Inferior parietal cortex (tissue), 1 donor: Measurements from ENCODE around the gene PCGF3.
"Not testable (repeated sequence)": the region's sequence is repeated elsewhere in the genome, so short reads cannot be mapped to it uniquely, and the experiment has no call there.

Experiments
- DNase-seq: peaks from one replicate; pipeline ENCODE4 v3.0.0-alpha.2; 2016; ENCODE audit errors: extremely low spot score

The PCGF3 gene

DNA sequence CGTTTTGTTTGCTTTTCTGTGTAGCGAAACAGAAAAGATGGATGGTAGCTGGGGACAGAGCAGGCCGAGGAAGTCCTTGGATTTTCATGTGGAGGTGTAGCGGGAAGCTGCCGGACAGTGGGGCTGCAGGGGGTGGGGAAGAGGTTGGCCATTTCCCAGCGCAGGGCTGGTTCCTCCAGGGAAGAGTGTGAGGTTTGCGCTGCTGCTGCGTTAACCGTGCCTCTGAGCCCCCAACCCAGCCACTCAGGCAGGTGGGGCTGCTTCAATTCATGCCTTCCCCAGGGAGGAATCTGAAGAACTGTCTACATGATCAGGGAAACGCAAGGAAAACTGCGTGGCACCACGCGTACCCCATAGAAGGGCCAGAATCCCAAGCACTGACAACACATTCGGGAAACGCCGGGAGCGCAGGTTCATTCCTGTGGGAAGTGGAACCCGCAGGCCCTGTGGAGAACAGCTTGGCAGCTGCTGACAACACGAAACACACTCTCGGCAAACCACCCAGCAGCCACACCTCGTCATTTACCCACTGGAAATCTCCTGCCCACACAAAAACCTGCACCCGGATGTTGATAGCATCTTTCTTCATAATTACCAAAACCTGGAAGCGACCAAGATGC, 57.7 kb downstream of the PCGF3 start:
- DNase-seq: no peak

DNA sequence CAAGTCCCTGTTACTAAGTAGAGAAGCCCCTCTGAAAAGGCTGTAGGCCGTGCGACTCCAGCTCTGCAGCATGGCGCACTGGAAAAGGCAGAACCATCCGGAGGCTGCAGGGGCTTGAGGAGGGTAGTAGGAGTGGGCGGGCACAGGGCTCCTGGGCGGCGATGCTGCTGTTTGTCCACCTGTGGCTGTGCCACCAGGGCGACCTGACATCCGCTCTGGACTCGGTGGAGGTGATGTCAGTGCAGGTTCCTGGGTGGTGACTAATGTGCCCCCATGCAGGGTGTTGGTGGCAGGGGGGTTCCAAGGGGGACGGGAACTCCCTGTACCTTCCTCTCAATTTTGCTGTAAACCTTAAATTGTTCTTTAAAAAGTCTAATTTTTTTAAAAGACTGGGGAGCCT, 58.3 kb downstream of the PCGF3 start:
- no peak for DNase-seq

DNA sequence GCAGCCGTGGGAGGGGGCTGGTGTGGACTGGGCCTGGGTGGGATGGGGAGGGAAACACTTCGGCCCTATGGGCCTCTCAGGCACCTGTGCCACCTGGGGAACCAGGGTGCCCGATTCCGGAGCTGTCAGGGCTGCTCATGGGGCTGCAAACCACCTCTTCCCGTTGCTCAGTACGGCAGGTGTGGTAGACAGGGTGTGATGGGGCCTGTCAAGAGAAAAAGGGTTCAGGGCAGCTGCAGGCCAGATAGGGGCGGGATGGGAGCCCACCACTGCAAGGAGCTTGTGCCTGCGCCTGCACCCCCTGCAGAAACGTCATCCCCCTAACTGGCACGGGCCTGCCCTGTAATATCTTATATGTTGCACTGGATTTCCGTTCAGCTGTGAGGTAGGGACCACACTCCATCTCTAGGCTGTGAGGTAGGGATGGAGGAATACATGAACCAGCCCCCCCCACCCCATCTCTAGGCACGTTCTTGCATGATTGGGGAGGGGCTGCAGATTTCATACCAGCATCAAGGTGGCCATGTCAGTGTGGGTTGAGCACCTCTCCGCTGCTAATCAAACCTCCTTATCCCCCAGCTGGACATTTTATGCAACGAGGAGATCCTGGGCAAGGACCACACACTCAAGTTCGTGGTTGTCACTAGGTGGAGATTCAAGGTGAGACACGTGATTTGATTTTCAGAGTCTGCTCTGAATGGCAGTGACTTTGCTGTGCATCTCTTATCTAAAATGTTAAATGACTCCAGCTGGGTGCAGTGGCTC, 59.0 kb downstream of the PCGF3 start:
- no peak for DNase-seq

DNA sequence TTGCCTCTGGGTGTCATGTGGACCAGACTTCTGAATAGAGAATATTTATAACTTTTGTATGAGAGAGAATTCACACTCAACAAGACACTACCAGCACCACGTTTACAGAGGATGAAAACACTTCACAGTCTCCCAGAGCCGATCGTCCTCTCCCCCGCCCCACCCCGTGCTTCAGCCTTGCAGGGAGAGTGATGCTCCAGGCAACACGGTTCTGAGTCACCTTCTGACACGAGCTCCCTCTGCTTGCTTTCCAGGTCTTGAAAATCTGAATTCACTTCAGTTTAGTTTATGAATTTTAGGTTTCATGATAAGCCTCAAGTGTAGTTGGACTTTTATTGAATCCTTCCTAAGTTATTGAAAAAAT, 60.5 kb downstream of the PCGF3 start:
- no peak for DNase-seq

DNA sequence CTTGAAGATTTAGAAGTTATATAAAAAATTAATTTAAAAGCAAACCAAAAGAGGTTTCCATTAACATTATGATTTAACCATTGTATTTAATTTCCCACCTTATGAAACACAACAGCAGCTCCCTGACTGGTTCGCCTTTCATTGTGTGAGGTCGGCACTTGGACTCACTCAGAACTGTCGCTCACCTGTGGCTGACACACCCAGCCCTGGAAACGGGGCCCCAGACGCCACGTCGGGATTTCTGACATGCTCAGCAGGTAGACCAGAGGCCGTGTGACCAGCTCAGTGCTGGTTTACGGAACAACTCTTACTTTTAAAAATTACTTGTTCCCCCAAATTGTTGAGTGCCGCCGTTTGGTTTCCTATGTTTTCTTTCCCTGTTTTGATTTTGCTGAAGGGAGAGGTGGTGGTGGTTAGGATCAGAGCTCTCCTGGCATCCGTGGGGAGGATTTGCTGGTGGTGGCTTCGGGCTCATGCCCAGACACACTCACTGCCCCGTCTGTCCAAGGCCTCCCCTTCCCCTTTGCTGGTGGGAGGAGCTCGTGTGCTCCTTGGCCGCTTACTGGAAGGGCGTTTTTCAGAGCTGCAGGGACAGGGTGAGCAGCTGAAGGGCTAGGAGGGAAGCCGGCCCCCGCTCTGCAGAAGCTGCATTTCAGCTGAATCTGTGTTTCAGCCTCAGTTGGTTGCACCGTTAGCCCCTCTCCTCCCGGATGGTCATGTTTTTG, 61.1 kb downstream of the PCGF3 start:
- DNase-seq: no peak

DNA sequence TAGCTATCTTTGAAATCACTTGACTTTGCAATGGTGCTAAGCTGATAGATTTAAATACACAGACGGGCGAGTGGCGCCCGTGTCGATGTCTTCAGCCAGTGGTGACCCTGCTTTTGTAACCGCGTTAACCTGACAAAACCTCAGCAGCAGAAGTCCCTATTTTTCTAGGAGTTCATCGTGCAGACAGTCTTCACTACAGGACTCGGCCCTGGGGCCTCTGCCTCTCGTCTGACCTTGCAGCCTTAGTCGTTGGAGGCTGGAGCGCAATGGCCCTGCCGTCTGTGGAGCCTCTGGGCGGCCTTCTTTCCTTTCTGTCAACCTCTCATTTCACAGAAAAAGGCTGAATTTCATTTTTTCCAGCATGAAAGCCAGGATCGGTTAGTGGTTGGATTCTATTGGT, 62.4 kb downstream of the PCGF3 start:
- DNase-seq: no peak

DNA sequence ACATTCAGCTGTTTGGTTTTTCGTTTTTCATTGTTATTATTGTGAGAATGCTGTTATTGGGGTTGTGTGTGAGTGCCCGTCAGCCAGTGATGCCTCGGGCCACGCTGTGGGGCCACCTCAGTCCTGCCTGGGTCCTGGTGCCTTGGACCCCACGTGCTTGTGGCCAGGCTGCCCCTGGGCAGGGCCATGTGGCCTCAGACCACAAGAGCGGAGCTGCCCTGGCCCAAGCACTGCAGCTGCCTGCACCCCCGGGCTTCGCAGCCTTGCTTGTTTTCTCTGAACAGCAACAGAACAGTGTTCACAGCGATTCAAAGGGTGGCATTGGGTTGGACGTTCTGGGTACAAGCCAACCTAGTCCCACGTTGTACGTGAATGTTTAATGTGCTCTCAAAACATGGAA, 63.4 kb downstream of the PCGF3 start:
- no peak for DNase-seq

DNA sequence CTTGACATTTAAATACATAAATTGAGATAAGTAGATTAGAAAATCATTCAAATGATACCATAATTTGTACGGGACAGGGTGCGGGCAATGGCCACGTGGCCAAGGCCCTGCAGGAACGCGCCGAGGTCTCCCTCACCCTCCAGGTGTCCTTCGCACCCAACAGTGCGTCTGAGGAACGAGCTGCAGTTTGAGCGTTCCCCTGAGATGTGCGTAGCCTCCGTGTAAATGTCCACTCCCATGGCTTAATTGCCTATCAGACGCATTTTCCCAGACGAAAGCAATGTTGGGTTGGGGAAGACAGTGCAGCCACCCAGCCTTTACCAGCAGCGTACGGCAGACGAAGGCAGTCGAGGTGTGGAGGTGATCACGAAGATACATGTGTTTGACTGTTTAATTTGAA, 63.9 kb downstream of the PCGF3 start:
- no peak for DNase-seq

DNA sequence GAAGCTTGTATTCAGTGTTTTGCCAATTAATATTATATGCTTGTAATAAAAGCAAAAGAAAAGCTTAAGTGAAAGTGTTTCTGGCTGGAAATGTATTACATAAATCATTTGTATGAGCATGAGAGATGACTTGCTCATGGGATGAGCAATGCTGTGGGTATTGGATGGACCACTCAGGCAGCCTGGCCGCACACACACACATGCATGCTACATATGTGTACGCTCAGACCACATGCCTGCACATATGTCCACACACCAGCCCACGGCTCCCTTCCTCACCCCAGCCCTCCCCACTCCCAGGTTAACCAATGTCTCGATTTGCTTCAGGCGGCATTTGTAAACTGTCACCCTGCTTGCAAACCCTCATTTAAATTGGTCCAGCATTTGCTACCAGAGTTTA, 64.4 kb downstream of the PCGF3 start:
- DNase-seq: no peak

DNA sequence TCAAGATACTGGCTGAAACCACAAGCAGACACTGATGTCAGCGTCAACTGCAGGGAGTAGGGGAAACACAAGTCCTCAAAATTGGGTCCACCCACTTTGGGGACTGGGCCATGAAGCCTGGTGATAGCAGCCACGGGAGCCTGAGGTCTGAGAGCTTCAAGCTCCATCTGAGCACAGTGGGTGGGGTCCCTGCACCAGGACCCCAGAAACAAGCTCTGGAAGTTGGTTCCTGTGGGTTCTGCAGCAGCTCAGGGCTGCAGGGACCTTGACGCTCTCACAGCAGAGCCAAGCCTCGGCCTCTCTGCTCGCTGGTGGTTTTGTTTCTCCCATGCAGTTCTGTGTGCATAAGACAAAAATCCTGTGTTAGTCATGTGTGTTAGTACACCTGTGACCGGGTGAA, 65.8 kb downstream of the PCGF3 start:
- no peak for DNase-seq

DNA sequence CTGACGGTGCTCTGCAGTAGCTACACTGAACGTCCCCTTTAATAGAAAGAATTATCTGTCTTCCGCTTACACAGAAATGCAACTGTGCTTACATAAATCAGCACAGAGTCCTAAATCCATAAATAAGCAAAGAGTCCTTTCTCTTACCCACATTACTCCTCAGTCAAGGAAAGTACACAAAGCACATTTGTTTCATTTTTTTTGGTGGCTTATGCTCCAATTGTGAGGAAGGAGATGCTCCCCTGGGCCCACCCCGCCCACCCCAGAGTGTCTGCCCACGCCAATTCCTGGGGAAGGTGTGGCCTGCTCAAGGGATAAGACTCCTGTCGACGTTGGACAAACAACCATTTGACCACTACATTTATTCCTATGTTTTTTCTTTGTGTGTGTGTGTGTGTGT, 66.5 kb downstream of the PCGF3 start:
- no peak for DNase-seq

DNA sequence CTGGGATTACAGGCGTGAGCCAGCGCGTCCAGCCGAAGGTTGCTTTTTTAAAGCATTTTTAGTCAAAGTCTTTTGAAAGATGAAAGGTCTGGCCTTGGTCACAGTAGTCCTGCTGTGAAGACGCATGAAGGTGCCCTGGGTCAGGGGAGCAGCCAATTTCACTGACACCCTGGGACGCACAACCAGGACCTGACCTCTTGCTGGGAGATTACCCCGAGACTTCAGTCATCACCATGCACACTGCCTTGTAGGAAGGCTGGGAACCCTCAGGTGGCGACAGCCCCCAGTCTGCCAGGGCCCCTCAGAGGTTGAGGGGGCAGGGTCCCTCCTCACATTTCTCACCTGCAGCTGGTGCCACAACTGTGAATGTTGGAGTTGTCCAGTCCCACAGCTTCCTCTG, 67.1 kb downstream of the PCGF3 start:
- no peak for DNase-seq

DNA sequence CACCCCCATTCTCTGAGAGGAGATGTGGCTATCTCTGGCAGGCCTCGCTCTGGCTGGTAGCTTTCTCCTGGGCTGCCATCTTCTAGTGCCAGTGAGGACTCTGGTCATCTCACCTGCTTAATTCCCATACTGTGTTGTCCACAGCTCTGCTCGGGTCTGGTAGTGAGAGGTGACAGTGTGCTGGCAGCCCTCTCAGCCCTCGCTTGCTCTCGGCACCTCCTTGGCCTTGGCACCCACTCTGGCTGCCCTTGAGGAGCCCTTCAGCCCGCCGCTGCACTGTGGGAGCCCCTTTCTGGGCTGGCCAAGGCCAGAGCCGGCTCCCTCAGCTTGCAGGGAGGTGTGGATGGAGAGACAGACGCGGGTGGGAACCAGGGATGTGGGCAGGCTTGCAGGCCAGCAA, 67.6 kb downstream of the PCGF3 start:
- no peak for DNase-seq

DNA sequence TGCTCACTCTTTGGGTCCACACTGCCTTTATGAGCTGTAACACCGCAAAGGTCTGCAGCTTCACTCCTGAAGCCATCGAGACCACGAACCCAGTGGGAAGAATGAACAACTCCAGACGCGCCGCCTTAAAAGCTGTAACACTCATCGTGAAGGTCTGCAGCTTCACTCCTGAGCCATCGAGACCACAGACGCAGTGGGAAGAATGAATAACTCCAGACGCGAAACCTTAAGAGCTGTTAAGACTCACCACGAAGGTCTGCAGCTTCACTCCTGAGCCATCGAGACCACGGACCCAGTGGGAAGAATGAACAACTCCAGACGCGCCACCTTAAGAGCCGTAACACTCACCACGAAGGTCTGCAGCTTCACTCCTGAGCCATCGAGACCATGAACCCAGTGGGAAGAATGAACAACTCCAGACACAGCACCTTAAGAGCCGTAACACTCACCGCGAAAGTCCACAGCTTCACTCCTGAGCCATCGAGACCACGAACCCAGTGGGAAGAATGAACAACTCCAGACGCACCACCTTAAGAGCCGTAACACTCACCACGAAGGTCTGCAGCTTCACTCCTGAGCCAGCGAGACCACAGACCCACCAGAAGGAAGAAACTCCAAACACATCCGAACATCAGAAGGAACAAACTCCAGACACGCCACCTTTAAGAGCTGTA, 68.9 kb downstream of the PCGF3 start:
- DNase-seq: not testable (repeated sequence)

DNA sequence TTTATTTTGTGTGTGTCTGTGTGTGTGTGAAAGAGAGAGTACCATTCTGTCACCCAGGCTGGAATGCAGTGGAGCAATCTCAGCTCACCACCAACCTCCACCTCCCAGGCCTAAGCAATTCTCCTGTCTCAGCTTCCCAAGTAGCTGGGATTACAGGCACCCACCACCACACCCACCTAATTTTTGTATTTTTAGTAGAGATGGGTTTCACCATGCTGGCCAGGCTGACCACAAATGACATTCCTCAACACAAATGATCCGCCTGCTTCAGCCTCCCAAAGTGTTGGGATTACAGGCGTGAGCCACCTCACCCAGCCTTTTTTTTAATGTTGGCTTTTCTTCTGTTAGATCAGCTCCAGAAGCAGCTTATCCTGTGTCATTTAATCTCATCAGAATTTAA, 69.9 kb downstream of the PCGF3 start:
- not testable (repeated sequence) for DNase-seq

DNA sequence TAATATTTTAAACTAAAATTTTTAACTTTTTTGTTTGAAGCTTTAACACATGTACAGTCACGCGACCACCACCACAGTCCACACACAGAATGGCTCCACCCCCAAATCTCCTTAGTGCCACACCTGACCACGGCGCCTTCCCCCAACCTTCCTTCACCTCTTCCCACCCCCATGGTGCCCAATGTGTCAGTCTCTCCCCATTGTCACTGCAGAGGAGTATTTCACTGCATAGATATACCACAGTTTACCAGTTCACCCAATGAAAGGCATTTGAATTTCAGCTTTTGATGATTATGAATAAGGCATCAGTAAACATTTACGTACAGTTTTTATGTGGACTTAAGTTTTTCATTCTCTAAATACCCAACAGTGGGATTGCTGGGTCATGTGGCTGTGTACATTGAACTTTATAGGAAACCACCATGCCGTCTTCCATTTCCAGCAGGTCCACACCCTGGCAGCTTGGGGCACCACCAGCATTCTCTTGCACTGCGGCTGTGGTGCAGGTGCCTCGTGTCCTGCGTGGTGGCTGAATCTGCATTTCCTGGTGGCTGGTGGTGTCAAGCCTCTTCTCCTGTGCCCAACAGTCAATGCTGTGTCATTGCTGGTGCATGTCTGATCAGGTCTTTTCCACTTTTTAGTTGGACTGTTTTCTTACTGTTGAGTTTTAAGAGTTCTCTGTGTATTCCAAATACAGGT, 71.3 kb downstream of the PCGF3 start:
- no peak for DNase-seq

DNA sequence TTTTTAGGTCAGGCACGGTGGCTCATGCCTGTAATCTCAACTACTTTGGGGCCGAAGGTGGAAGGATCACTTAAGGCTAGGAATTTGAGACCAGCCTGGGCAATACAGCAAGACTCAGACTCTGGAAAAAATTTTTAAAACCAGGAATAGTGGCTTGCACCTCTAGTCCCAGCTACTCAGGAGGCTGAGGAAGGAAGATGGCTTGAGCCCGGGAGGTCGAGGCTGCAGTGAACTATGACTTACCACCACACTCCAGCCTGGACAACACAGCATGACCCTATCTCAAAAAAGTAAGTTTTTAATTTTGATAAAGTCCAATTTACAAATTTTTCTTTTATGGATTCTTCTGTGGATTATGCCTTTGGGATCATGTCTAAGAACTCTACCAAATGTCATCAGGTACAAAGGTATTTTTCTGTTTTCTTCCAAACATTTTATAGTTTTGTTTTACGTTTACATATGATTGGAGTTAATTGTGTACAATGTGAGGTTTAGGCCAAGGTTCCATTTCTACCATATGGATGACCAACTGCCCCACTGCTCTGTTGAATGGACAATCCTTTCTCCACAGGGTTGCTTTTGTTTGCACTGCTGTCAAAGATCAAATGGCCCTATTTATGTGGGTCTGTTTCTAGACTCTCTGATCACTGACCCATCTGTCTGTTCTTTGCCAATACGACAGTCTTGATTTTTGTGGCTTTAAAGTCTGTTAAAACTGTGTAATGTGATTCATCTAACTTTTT, 72.1 kb downstream of the PCGF3 start:
- no peak for DNase-seq

DNA sequence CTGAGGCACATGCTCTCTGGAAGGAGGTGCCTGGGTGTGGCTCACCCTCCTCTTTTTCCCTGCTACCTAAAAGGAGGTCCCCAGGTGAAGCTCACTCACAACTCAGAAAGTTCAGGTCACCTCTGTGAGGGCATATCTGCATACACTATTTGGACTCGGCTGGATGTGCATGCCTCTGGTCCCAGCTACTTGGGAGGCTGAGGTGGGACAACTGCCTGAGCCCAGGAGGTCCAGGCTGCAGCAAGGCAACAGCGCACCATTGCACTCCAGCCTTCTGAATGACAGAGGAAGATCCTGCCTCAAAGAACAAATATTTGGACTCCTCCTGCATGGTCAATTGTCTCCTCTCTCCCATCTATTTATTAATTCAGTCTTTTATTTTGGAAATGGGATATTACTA, 73.9 kb downstream of the PCGF3 start:
- DNase-seq: no peak

DNA sequence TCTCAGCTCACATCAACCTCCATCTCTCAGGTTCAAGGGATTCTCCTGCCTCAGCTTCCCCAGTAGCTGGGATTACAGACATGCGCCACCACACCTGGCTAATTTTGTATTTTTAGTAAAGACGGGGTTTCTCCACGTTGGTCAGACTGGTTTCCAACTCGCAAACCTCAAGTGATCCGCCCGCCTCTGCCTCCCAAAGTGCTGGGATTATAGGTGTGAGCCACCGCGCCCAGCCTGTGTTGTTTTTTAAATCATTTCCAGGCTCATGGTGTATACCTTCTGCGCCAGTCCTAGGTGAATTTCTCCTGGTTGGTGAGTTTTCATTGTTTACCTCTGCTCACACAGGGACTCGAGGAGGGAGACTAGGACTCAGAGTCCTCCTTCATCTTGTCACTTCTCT, 74.6 kb downstream of the PCGF3 start:
- DNase-seq: not testable (repeated sequence)

DNA sequence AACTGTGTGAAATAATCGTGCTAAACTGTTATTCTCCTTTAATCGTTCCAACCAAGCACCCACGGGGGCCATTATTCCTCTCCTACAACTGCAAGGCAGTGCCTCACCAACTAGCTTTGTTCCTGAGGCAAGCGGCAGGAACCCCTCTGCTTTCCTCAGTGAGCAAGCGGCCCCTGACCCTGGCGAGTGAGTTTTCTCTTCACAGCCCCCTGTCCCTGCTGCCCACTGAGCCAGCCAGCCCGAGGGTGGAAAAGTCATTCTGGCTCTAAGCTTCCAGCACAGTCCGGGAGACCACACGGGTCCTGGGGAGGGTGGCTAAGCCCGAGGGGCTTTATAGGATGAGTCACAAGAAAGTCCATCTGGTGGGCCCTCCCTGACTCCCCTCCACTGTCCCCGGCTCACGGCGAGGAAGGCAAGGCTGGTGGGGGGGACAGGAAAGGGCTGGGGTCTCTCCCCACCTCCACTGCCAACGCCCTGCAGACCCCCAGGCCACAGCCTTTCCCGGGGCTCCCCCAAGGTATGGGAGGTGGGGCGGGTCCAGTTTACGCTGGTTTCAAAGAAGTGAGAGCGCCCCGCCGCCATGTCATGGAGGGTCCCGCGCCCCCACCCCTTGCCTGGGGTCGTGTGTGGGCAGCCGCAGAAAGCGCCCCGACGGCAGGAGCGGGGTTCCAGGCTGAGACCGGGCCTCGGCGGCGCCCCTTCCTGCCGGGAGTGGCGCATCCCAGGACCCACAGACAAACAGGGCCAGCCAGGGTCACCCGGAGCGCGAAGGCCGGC, 75.3 kb downstream of the PCGF3 start:
- no peak for DNase-seq
